GM21526 (cell line): Measurements from ENCODE around the gene R3HDM4.
"Not testable (repeated sequence)": the region's sequence is repeated elsewhere in the genome, so short reads cannot be mapped to it uniquely, and the experiment has no call there.

Source experiments
- ATAC-seq: cut with Tn5 transposase; IDR thresholded peaks from one replicate; pipeline ENCODE4 v1.9.1; 2021; ENCODE audit warnings: moderate library complexity; ENCODE audit not compliant: unreplicated experiment, low FRiP score

Gene R3HDM4

DNA sequence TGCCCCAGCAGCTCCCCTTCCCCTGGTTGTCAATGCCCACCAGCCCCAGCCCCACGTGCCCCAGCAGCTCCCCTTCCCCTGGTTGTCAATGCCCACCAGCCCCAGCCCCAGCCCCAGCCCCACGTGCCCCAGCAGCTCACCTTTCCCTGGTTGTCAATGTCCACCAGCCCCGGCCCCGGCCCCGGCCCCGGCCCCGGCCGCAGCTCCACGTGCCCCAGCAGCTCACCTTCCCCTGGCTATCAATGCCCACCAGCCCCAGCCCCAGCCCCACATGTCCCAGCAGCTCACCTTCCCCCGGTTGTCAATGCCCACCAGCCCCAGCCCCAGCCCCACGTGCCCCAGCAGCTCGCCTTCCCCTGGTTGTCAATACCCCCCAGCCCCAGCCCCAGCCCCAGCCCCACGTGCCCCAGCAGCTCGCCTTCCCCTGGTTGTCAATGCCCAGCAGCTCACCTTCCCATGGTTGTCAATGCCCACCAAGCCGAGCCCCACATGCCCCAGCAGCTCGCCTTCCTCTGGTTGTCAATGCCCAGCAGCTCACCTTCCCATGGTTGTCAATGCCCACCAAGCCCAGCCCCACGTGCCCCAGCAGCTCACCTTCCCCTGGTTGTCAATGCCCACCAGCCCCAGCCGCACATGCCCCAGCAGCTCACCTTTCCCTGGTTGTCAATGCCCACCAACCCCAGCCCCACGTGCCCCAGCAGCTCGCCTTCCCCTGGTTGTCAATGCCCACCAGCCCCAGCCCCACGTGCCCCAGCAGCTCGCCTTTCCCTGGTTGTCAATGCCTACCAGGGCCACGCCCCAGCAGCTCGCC lies 34.1 kb downstream of the R3HDM4 start:
- not testable (repeated sequence) for ATAC-seq

DNA sequence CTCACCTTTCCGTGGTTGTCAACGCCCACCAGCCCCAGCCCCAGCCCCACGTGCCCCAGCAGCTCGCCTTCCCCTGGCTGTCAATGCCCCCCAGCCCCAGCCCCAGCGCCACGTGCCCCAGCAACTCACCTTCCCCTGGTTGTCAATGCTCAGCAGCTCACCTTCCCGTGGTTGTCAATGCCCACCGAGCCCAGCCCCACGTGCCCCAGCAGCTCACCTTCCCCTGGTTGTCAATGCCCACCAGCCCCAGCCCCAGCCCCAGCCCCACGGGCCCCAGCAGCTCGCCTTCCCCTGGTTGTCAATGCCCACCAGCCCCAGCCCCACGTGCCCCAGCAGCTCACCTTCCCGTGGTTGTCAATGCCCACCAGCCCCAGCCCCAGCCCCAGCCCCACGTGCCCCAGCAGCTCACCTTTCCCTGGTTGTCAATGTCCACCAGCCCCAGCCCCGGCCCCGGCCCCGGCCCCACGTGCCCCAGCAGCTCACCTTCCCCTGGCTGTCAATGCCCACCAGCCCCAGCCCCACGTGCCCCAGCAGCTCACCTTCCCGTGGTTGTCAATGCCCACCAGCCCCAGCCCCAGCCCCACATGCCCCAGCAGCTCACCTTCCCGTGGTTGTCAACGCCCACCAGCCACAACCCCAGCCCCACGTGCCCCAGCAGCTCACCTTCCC lies 34.9 kb downstream of the R3HDM4 start:
- ATAC-seq, result not testable (repeated sequence)

DNA sequence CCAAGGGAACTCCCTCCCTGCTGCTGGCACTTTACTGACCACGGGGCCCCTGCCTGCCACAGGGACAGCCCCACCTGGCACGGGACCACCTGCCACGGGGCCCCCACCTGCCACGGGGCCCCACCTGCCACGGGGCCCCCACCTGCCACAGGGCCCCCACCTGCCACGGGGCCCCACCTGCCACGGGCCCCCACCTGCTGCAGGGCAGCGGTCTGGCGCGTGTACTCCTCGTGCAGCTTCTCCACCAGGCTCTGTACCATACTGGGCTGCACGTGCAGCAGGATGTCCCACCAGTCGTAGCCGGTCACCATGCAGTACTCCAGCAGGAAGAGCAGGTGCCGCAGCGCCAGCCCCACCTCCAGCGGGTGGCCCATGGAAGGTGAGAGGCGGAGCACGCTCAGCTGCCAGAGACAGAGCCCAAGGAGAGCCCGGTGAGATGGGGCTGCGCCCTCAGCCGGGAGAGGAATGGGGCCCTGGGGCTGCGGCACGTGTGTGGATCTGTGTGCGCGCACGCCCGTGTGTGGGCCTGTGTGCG lies 36.2 kb downstream of the R3HDM4 start:
- ATAC-seq, result no peak

DNA sequence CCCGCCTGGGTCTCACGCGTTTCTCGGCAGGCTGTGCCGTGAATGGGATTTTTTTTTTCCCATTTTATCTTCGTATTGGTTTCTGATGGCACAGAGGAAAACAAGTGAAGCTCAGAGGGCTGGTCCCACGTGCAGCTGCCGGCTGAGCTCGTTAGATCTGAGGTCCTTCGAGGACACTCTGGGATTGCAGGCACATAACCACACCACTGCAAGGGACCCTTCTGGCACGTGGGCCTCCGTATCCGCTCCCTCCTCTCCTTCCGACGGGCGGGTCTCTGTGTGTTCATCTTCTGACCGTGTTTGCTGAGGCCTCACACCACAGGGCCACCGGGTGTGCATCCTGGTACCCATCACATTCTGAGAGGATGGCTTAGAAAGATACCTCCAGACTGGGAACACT lies 36.9 kb downstream of the R3HDM4 start:
- no peak for ATAC-seq

DNA sequence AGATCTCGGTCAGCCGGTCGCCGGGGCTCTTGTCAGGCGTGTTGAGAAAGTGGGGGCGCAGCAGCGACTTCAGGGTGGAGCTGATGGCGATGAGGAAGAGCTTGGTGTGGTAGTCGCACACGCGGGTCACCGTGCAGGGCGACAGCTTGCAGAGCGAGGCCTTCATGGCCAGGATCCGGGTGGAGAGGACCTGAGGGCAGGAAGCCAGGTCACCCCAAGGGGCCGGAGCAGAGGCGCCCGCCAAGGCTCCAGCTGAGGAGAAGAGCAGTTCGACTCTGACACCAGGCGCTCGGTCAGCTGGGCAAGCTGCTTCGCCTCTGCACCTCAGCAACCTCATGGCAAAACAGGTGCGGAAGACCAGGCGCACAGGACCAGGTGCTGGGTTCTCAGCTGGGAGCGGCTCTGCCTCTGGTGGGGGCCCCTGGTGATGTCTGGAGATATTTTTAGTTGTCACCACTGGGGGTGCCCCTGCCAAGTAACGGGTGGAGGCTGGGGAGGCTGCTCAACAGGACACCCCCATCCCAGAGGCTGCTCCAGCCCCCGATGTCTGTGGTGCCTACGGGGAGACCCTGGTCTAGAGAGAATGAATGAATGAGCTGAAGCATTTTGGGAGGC lies 37.6 kb downstream of the R3HDM4 start:
- no peak for ATAC-seq

DNA sequence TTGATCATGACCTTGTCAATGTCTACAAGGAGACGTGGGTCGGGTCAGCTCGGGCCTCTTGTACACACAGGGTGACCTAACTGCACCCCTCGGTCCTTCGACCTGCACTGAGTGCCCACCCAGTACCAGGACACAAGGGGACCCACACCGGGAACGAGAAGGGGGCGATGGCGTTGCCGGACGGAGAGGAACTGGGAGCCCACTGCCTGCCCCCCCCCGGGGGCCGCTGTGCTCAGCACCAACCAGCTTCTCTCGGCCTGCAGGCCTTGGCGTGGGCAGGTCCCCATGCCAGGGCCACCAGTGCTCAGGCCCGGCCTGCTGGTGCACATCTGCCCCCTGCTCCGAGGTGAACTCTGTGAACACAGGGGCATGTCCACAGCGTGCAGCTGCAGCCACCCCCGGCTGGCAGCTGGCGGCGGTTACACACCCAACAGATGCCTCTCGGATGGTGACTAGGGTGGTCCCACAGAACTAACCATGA lies 39.4 kb downstream of the R3HDM4 start:
- no peak for ATAC-seq

DNA sequence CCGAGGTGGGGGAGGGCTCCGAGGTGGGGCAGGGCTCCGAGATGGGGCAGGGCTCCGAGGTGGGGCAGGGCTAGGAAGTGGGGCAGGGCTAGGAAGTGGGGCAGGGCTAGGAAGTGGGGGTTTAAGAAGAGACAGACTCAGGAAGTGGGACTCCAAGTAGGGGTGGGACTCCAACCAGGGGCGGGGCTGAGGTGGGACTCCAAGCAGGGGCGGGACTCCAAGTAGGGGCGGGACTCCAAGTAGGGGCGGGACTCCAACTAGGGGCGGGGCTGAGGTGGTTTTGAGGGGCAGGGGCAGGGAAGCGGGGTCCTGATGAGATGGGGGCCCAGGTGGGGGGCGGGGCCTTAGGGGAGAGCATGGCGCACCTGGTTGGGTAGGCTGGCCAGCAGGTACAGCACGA lies 39.9 kb downstream of the R3HDM4 start:
- ATAC-seq, result no peak

DNA sequence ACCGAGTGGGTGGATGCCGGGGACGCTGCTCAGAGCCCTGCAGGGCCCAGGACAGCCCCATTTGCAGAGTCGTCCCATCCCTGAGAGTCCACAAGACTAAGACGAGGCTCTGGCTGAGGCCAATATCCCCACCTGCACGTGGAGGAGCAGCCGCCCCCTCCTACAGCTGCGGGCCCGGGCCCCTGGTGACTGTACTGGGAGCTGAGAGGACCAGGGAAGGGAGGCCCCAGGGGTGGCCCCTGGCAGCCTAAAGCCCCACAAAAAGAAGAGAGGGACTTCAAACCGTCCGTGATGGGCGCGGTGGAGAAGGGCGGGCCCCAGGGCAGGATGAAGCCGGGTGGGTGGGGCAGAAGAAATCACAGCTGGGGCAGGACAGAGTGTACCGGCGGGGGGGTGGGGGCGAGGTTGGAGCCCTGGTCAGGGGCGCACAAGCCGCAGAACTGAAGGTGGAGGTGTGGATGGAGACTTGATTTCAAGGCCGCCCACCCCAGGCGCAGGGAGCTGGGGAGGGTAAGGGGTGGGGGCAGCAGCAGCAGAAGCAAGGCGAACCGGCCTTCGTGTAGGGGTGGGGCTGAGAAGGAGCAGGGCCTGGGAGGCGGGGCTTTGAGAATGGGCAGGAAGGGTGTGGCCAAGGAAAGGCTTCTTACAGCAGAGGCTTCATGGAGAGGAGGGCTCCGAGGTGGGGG lies 40.6 kb downstream of the R3HDM4 start:
- ATAC-seq, result no peak

DNA sequence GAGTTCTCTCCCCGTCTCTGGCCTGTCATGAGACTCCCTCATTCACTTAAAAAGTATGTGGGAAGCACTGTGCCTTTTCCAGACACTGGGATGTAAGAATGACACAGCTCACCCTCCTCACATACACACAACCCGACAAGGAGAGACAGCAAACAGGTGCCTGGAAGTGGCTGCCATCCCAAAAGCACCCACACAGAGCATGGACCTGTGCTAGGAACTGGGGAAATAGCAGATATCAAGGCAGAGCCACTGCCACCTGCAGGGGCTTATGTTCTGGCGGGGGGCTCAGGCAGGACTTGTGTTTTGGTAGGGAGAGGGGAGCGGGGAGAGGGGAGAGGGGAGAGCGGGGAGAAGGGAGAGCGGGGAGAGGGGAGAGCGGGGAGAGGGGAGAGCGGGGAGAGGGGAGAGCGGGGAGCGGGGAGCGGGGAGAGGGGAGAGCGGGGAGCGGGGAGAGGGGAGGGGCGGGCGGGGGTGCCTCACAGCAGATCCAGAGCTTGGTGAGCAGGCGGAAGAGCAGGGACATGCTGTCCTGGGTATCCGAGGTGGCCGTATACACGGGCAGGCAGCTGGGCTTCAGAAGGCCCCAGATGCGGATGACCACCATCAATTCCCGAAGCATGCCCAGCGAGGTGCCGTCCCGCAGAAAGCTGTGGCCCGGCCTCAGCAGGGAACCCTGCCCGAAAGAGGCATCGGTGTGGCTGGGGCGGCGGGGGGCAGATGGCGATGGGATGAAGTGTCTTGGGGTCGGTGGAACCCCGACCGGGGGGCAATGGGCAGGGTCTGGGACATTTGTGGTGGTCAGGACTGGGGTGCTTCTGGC lies 41.4 kb downstream of the R3HDM4 start:
- ATAC-seq, result no peak

DNA sequence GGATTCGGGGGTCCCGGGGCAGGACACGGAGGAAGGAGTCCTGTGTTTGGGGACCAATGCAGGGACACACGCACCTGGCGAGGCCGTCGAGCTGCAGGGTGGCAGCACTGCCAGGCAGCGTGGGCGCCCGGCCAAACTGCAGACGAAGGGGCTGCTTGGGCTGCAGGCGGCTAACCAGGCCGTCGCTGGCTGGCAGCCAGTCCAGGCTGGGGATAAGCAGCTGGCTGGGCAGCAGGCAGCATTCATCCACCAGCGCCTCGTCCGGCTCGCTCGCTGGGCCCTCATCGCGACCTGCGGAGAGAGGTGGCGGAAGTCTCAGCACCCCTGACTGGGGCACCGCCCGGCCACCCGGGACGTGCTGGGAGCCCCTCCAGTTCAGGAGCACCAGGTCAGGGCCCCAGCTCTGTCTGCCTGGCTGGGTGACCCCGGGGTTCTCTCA lies 42.0 kb downstream of the R3HDM4 start:
- ATAC-seq, result no peak

DNA sequence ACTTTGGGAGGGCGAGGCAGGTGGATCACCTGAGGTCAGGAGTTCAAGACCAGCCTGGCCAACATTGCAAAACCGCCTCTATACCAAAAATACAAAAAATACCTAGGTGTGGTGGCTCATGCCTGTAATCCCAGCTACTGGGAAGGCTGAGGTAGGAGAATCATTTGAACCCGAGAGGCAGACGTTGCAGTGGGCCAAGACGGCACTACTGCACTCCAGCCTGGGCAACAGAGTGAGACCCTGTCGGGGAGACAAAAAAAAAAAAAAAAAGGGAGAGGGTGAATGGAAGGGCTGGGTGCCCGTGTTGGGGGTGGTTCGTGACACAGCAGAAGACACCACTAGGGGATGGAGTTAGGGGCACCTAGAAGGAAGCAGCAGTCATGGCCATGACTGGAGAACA lies 42.7 kb downstream of the R3HDM4 start:
- ATAC-seq, result no peak

DNA sequence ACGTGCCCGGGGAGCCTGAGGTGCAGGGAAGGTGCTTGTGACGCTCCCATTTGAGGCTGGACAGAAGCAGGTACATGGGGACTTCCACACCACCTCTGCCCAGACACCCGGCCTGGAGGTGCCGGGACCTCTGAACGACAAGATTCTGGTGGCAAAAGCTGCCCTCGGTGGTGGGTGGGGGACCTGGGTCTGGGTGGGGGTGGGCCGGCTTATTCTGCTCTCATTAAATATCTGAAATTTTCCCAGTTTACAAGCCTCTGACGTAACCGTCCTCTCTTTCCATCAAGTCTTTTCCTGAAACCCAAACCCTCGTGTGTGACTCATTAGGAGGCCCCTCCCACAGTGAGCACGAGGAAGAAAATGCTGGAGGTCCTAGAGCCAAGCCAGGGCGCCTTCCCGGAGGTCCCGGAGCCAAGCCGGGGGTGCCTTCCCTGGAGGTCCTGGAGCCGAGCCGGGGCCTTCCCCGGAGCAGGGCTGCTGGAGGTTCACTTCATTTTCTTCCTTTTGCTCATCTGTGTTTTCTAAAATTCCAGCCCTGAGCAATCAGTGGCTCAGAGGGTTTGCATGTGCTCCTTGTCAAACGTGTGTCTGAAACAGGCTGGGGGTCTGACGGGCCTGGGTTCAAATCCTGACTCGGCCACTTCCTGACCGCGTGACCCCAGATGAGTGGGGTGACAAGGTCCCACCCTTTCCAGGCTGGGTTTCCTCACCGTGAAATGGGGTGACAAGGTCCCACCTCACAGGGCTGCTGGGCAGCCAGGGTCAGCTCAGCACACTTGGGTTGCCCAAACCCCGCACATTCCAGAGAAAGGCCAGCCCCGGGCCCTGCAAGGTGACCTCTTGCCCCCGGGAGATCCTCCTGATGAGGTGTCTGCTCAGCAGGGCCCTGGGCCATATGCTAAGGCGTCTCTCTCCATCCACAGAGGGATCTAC lies 43.5 kb downstream of the R3HDM4 start:
- no peak for ATAC-seq

DNA sequence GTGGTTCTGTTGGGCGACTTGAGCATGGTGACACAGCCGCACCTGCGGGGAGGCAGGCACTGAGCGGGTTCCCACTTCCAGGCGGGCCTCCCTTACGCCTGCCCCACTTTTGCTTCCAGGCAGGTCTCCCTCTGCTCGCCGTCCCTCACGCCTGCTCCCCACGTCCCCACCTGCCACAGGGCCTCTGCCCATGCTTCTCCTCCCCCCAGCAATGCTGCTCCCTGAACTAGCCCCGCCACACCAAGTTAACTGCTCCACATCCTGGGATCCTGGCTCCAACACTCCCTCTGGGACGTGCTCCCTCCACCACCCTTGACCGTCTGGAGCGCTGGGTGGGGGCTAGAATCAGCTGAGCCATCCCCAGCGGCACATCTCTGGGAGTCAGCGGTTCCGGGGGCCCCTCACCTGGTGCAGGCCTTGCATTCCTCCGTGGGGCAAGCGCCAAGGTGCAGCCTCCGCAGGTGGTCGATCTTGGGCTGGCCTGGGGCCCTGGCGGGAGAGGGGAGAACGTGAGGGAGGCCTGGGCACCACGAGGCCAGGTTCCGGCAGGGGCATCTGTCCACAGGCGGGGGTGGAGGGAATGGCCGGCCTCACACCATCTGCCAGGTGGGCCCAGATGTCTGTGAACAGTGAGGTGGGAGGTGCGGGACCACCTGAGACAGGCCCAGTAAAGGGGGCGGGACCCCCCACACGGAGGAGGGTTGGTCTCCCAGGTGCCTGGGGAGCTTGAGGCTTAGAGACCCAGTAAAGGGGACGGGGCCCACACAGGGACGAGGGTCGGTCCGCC lies 44.4 kb downstream of the R3HDM4 start:
- ATAC-seq, result no peak

DNA sequence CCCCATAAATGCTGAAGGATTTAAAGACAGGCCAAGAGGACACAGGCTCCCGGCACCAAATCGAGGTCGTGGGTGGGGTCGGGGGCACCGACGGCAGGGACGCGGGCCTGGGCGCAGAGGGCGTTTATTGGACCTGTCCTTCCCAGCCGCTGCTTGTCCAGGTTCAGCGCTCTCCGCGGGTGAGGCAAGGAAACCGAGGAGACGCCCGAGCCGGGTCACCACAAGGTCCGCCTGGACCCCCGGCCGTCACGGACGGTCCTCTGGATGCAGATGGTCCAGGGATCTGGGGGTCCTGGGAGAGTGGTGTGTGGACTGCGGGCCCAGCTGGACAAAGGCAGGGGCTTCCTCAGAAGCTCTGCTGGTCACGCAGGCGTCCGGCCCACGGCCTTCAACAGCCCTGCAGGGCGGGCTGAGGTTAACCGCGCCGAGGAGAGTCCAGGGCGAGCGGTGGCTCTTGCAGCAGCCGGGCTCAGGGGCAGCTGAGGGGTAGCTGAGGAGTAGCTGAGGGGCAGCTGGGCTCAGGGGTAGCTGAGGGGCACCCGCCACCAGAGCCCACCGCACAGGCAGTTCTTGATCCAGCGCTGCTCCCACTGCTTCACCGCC lies 45.1 kb downstream of the R3HDM4 start:
- ATAC-seq, result no peak

DNA sequence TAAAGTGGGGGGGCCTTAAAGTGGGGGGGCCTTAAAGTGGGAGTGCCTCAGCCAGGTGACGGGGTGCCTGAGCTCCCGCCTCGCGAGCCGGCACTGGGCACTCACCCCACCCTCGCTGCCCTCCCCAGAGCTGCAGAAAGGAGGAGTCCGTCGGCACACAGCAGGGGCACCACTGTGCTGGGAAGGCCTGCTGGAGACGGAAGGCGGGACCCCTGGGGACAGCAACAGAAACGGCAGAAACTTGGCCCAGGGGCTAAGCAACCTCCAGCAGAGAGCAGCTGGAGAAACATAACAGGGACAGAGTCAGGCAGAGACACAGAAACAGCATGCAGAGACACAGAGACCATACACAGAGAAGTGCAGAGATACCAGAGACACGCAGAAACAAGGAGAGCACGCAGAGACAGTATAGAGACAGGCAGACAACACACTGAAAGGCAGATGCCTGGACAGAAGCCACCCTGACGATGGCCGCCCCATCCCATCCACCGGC lies 45.7 kb downstream of the R3HDM4 start:
- no peak for ATAC-seq

DNA sequence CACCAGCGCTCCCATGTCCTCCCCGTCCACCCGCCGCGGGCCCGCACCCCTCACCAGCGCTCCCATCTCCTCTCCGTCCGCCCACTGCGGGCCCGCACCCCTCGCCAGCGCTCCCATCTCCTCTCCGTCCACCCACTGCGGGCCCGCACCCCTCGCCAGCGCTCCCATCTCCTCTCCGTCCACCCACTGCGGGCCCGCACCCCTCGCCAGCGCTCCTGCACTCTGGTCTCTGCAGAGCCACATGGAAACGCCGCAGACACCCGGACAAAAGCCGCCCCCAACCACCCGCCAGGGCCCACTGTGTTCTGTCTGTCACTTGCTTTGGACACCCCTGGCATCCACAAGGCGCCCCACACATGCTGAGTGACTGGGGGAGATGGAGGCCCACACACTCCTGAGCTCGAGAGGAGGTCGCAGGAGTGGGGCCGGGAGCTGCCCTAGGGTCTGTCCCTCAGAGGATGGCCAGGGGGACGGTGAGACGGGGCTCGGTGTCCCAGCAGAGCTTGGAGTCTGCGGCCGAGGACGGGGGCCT lies 46.2 kb downstream of the R3HDM4 start:
- ATAC-seq, result no peak

DNA sequence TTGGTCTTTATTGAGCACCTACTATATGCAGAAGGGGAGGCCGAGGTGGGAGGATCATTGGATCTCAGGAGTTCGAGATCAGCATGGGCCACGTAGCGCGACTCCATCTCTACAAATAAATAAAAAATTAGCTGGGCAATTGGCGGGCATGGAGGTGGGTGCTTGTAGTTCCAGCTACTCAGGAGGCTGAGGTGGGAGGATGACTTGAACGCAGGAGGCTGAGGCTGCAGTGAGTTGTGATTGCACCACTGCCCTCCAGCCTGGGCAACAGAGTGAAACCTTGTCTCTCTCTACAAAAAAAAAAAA lies 49.8 kb downstream of the R3HDM4 start:
- no peak for ATAC-seq
